ENCODE measurements around the gene AGXT.

GRCh38 chr2:240919786-240920782 is 51.5 kb downstream of the AGXT start:
- TF ChIP-seq POLR2AphosphoS5 (IDR thresholded peaks at IDR 0.05; ENCODE audit: borderline replicate concordance, low read depth, low read length) (no peak), EZH2 (IDR thresholded peaks at IDR 0.05) (no peak)
